LNCAP (cell line): ENCODE data around the gene HRH1.

Experiments used
- TF ChIP-seq, protein P1 (sequence below): fragments of 450-650 bp; IDR thresholded peaks from 2 replicates; pipeline ENCODE4 v1.5.1; 2017; ENCODE audit warnings: mild to moderate bottlenecking

HRH1 gene

DNA sequence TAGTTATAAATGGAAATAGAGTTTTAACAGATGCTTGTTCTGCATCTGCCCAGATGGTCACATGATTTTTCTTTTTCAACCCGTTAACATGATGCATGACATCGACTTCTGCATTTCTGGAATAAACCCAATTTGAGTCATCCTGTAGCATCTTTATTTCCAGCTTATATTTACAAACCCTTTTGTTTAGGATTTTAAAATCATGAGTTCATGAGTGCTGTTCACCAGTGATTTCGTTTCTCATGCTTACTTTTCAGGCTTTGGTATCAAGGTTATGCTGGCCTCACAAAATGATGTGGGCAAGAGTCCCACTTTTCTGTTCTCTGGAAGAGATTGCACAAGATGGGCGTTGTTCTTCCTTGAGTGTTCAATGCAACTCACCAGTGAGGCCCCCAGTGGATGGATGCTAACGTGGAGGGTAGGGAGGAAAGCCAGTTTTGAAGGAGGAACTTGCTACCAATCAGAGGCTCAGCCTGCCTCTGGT lies 5.2 kb downstream of the HRH1 start:
- TF ChIP-seq, protein P1, sequence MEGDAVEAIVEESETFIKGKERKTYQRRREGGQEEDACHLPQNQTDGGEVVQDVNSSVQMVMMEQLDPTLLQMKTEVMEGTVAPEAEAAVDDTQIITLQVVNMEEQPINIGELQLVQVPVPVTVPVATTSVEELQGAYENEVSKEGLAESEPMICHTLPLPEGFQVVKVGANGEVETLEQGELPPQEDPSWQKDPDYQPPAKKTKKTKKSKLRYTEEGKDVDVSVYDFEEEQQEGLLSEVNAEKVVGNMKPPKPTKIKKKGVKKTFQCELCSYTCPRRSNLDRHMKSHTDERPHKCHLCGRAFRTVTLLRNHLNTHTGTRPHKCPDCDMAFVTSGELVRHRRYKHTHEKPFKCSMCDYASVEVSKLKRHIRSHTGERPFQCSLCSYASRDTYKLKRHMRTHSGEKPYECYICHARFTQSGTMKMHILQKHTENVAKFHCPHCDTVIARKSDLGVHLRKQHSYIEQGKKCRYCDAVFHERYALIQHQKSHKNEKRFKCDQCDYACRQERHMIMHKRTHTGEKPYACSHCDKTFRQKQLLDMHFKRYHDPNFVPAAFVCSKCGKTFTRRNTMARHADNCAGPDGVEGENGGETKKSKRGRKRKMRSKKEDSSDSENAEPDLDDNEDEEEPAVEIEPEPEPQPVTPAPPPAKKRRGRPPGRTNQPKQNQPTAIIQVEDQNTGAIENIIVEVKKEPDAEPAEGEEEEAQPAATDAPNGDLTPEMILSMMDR = no peak

DNA sequence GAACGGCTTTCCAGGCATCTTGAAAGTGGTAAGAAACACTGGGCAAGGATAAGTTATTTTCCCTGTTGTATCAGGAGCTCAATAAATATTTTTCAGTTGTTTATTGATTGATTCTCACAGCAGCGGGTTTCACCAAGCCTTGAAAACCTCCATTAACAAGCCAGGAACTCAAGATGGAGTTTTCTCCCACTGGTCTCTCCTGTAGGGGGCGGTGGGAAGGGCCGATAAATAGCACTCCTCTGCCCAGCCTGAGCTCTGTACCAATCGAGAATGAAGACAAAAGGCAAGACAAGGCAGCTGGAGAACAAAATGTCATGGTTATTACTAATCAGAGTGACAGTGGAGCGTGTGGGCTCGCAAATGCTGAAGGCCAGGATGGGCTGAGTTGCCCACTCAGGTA lies 7.4 kb downstream of the HRH1 start:
- TF ChIP-seq, protein P1 = no peak

DNA sequence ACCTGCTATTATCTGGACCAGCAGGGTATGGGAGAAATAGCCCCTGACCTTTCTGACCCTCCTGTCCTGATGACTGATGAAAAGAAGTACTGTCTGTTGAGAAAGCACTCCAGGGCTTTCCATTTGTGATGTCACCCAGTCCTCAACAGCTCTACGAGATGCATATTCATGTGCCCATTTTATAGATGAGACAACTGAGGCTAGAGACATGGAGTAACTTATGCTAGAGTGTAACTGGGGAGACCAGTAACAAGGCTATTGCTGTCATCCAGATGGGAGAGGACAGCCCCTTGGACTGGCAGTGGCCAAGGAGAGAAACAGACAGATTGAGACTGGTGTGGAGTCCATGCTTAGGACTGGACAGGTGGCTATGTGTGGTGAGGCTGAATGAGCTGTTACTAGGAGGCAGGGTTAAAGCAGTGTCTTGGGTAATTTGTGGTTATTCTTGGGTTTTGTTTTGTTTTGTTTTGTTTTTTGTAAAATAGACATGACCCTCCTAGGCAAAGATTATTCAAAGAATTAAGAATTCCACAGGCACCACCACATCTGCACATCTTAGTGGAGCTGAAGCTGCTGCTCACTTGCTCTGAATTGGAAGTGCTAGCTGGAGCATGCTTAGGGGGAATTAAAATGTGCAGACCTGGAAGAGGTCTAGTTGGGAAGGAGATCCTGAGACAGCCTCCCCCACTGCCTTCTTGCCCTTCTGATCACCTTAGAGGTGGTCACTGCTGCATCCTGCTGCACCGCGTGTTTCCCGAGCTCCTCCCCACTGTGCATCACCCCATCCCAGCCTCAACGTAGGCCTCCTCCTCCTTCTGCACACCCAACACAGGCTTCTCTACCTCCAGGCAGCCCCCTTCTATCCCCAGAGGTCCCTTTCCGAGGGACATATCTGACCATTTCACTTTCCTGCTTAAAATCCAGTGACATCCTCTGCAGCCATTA lies 8.4 kb downstream of the HRH1 start:
- TF ChIP-seq, protein P1 = no peak

DNA sequence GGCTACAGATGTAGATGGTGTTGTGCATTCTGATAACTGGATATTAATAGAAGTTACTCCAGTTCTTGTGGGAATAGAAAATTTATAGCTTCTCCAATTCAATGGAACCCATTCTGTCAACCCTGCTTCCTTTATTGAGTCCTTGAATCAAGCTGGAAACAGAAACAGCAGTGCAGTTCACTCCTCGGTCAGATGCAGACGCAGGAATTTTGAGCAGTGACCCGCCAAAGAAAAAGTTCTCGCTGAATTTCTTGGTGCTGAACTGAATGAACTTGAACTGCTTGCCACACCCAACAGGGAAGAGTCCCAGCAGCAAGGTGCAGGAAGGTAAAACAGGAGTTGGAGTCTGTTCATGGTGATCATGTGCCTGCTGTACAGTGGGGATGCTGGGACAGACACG lies 10.3 kb downstream of the HRH1 start:
- TF ChIP-seq, protein P1 = no peak

DNA sequence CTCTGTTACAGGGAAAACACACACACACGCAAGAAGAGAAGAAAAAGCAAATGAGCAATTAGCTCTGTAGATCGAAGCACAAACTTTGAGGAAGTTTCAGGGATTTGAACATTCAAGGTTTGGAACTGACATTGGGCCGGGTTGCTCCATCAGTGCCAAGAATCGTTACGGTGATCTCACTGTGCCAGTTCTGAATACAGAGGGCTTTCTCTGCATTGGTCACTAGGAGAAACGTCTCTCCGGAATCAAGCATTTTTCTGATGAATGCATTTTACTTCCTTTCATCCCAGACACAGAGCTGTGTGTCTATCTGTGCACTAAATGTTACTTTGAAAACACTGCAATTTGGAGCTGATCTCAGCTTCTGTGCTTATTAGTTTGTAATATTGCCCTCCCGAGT lies 11.2 kb downstream of the HRH1 start:
- TF ChIP-seq, protein P1 = no peak

DNA sequence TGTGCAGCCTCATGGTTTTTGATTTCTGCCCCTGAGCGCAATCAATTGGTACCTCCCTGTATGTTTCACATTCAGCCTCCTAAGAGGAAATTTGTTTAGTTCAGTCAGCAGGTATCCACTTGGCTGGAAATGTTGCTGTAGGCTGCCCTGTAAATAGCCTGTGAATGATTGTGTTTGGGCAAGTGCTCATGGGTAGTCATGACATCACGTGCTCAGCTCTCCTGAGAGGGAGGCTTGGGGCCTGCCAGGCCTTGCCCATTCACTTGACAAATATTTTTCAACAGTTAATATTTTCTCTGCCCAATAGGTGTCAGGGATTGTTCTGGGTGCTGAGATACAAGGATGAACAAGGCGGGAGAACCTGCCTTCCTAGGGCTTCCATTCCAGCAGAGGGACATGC lies 13.3 kb downstream of the HRH1 start:
- TF ChIP-seq, protein P1 = no peak

DNA sequence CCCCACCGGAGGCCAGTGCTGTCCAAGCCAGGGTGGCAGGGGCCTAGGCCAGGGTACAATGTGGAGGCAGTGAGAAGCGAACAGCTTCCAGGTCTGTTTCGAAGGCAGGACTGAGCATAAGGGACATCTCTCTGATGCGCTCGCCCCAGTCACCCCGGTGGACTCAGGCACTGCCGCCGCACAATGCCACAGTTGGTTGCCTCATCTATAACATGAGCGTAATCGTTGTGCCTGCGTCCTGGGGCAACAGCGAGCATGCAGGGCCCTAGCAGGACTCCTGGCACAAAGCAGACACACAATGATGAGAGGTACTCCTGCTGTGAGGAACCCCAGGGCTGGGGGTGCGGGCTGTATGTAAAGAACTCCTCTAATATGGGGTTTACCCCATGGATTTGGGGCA lies 14.1 kb downstream of the HRH1 start:
- TF ChIP-seq, protein P1 = no peak
